Fibroblast of upper back skin (primary cell): ENCODE results near the gene MAPT.
"Not testable (repeated sequence)": the region's sequence is repeated elsewhere in the genome, so short reads cannot be mapped to it uniquely, and the experiment has no call there.

ENCODE experiments used
- DNase-seq: peaks from one replicate; pipeline ENCODE4 v3.0.0-alpha.2; 2013

Gene MAPT

GRCh38 chr17:45956090-45956489 is 61.7 kb downstream of the MAPT start:
- DNase-seq: no peak

- DNase-seq: not testable (repeated sequence)
Observed at GRCh38 chr17:45956746-45957145, 62.4 kb downstream of the MAPT start.

- DNase-seq: no peak
Observed at GRCh38 chr17:45958307-45958706, 64.0 kb downstream of the MAPT start.

GRCh38 chr17:45958994-45959665 is 64.8 kb downstream of the MAPT start:
- DNase-seq: no peak

- DNase-seq: no peak
Observed at GRCh38 chr17:45960311-45960710, 66.0 kb downstream of the MAPT start.

- no peak for DNase-seq
Observed at GRCh38 chr17:45961206-45961605, 66.9 kb downstream of the MAPT start.

GRCh38 chr17:45962221-45962972 is 68.0 kb downstream of the MAPT start:
- no peak for DNase-seq

GRCh38 chr17:45963283-45963682 is 68.9 kb downstream of the MAPT start:
- DNase-seq: no peak

- DNase-seq: no peak
Observed at GRCh38 chr17:45963889-45964288, 69.5 kb downstream of the MAPT start.

GRCh38 chr17:45964634-45965033 is 70.3 kb downstream of the MAPT start:
- DNase-seq: no peak

GRCh38 chr17:45965812-45966211 is 71.5 kb downstream of the MAPT start:
- DNase-seq: no peak

GRCh38 chr17:45966606-45967280 is 72.4 kb downstream of the MAPT start:
- DNase-seq: no peak

- no peak for DNase-seq
Observed at GRCh38 chr17:45967378-45967777, 73.0 kb downstream of the MAPT start.

- no peak for DNase-seq
Observed at GRCh38 chr17:45968732-45969131, 74.4 kb downstream of the MAPT start.

GRCh38 chr17:45969726-45970125 is 75.4 kb downstream of the MAPT start:
- DNase-seq: no peak

- no peak for DNase-seq
Observed at GRCh38 chr17:45970659-45971058, 76.3 kb downstream of the MAPT start.

GRCh38 chr17:45971698-45972141 is 77.4 kb downstream of the MAPT start:
- DNase-seq: no peak

- DNase-seq: no peak
Observed at GRCh38 chr17:45972531-45972930, 78.2 kb downstream of the MAPT start.

- no peak for DNase-seq
Observed at GRCh38 chr17:45973099-45973780, 78.9 kb downstream of the MAPT start.

GRCh38 chr17:45973946-45974859 is 79.8 kb downstream of the MAPT start:
- DNase-seq: no peak

- DNase-seq: no peak
Observed at GRCh38 chr17:45974916-45975630, 80.7 kb downstream of the MAPT start.
